ENCODE data around the gene PTH1R.

Gene PTH1R

GRCh38 chr3:46916799-46917198 is 39.3 kb downstream of the PTH1R start:
- Histone ChIP-seq H4K20me1 (ENCODE audit: insufficient read depth, low read length) (no peaks in the 10 kb centered on the region), H3K9me3 (ENCODE audit: insufficient read depth, low read length) (peaks cover 9% of the 10 kb centered on the region; the same call in 1 of the 2 replicates), H3K36me3 (replicated peaks; ENCODE audit: low read depth, low read length) (peaks cover 64% of the 10 kb centered on the region), H2AFZ (ENCODE audit: low read depth, low read length) (no peak overlapping the region), H3K9ac (ENCODE audit: low read length) (no peak overlapping the region), H3K27ac (ENCODE audit: low read length) (no peak overlapping the region), H3K4me1 (ENCODE audit: low read length) (no peaks in the 10 kb centered on the region), H3K4me2 (ENCODE audit: low read length) (no peak overlapping the region), H3K4me3 (ENCODE audit: low read length) (no peak overlapping the region), H3K27me3 (ENCODE audit: low read depth, low read length) (no peaks in the 10 kb centered on the region), H3K79me2 (ENCODE audit: low read length) (no peaks in the 10 kb centered on the region)
- TF ChIP-seq EZH2phosphoT487 (IDR thresholded peaks at IDR 0.05; ENCODE audit: low read depth) (no peak), CTCF (IDR thresholded peaks at IDR 0.05; ENCODE audit: low read depth, low read length) (no peak)

GRCh38 chr3:46917257-46917656 is 39.7 kb downstream of the PTH1R start:
- H3K36me3 ChIP-seq (replicated peaks; ENCODE audit: low read depth, low read length), result peaks cover 69% of the 10 kb centered on the region
- H3K4me3 ChIP-seq (ENCODE audit: low read length), result no peak overlapping the region
- no peaks in the 10 kb centered on the region for H3K4me1 ChIP-seq (ENCODE audit: low read length)
- no peak overlapping the region for H2AFZ ChIP-seq (ENCODE audit: low read depth, low read length)
- no peak overlapping the region for H3K4me2 ChIP-seq (ENCODE audit: low read length)
- no peaks in the 10 kb centered on the region for H3K79me2 ChIP-seq (ENCODE audit: low read length)
- H3K27ac ChIP-seq (ENCODE audit: low read length), result no peak overlapping the region
- no peaks in the 10 kb centered on the region for H4K20me1 ChIP-seq (ENCODE audit: insufficient read depth, low read length)
- no peak overlapping the region for H3K9ac ChIP-seq (ENCODE audit: low read length)
- no peaks in the 10 kb centered on the region for H3K27me3 ChIP-seq (ENCODE audit: low read depth, low read length)
- peaks cover 9% of the 10 kb centered on the region; the same call in 1 of the 2 replicates for H3K9me3 ChIP-seq (ENCODE audit: insufficient read depth, low read length)
- TF ChIP-seq EZH2phosphoT487 (IDR thresholded peaks at IDR 0.05; ENCODE audit: low read depth), result no peak
- TF ChIP-seq CTCF (IDR thresholded peaks at IDR 0.05; ENCODE audit: low read depth, low read length), result no peak

- Histone ChIP-seq H3K9me3 (ENCODE audit: insufficient read depth, low read length) (peaks cover 9% of the 10 kb centered on the region; the same call in 1 of the 2 replicates), H3K4me1 (ENCODE audit: low read length) (no peaks in the 10 kb centered on the region), H3K4me2 (ENCODE audit: low read length) (no peak overlapping the region), H3K9ac (ENCODE audit: low read length) (no peak overlapping the region), H3K4me3 (ENCODE audit: low read length) (no peak overlapping the region), H4K20me1 (ENCODE audit: insufficient read depth, low read length) (no peaks in the 10 kb centered on the region), H3K79me2 (ENCODE audit: low read length) (0 out of 2 replicates have a peak, but pooled peaks cover 7% of the 10 kb centered on the region), H3K36me3 (replicated peaks; ENCODE audit: low read depth, low read length) (peaks cover 75% of the 10 kb centered on the region), H3K27ac (ENCODE audit: low read length) (no peak overlapping the region), H3K27me3 (ENCODE audit: low read depth, low read length) (no peaks in the 10 kb centered on the region), H2AFZ (ENCODE audit: low read depth, low read length) (no peak overlapping the region)
- TF ChIP-seq EZH2phosphoT487 (IDR thresholded peaks at IDR 0.05; ENCODE audit: low read depth), result no peak
- TF ChIP-seq CTCF (IDR thresholded peaks at IDR 0.05; ENCODE audit: low read depth, low read length), result no peak
These were observed 40.7 kb downstream of the PTH1R start for GRCh38 chr3:46918202-46918601.

- Histone ChIP-seq H3K27ac (ENCODE audit: low read length) (no peak overlapping the region), H3K4me3 (ENCODE audit: low read length) (no peak overlapping the region), H3K36me3 (replicated peaks; ENCODE audit: low read depth, low read length) (peaks cover 76% of the 10 kb centered on the region), H4K20me1 (ENCODE audit: insufficient read depth, low read length) (no peaks in the 10 kb centered on the region), H3K4me1 (ENCODE audit: low read length) (no peaks in the 10 kb centered on the region), H3K9ac (ENCODE audit: low read length) (no peak overlapping the region), H3K9me3 (ENCODE audit: insufficient read depth, low read length) (peaks cover 9% of the 10 kb centered on the region; the same call in 1 of the 2 replicates), H3K27me3 (ENCODE audit: low read depth, low read length) (no peaks in the 10 kb centered on the region), H3K4me2 (ENCODE audit: low read length) (no peak overlapping the region), H2AFZ (ENCODE audit: low read depth, low read length) (no peak overlapping the region), H3K79me2 (ENCODE audit: low read length) (peaks cover 10% of the 10 kb centered on the region; the same call in 1 of the 2 replicates)
- TF ChIP-seq EZH2phosphoT487 (IDR thresholded peaks at IDR 0.05; ENCODE audit: low read depth) (no peak), CTCF (IDR thresholded peaks at IDR 0.05; ENCODE audit: low read depth, low read length) (no peak)
These were observed 41.1 kb downstream of the PTH1R start for GRCh38 chr3:46918634-46919033.

Data from OCI-LY3 (cell line).